Thymus (tissue), 11 donors: Measurements from ENCODE around the gene CAV2. TPM values are rescaled to one million over a fixed set of nuclear protein-coding genes. Genes with fewer than 3 reads are reported as not detected.

Source experiments
- DNase-seq, 9 donors: peaks; one replicate each; pipeline ENCODE4 v3.0.0-alpha.2; 2013; ENCODE audit warnings: low spot score in 9 of 9, low read depth in 6 of 9, missing footprints in 1 of 9
- H3K27ac ChIP-seq, 2 donors: one replicate each; pipeline ENCODE4 v1.5.1; 2013; ENCODE audit warnings: control low read depth in 1 of 2, low read depth in 1 of 2, low read length in 1 of 2, mild to moderate bottlenecking in 1 of 2, moderate library complexity in 1 of 2
- H3K27me3 ChIP-seq, 2 donors: one replicate each; pipeline ENCODE4 v1.5.1; 2013; ENCODE audit warnings: low read length in 1 of 2; ENCODE audit not compliant: control insufficient read depth in 2 of 2, insufficient read depth in 1 of 2
- H3K36me3 ChIP-seq, 2 donors: one replicate each; pipeline ENCODE4 v1.5.1; 2013; ENCODE audit warnings: low read length in 1 of 2, mild to moderate bottlenecking in 1 of 2, moderate library complexity in 1 of 2; ENCODE audit not compliant: control insufficient read depth in 2 of 2, insufficient read depth in 2 of 2
- H3K4me1 ChIP-seq, 2 donors: one replicate each; pipeline ENCODE4 v1.5.1; 2013; ENCODE audit warnings: low read length in 2 of 2; ENCODE audit not compliant: control insufficient read depth in 2 of 2, insufficient read depth in 2 of 2
- H3K4me3 ChIP-seq, 2 donors: one replicate each; pipeline ENCODE4 v1.5.1; 2013; ENCODE audit warnings: low read length in 2 of 2, control low read depth in 1 of 2, mild to moderate bottlenecking in 1 of 2
- H3K9me3 ChIP-seq, 2 donors: one replicate each; pipeline ENCODE4 v1.5.1; 2013; ENCODE audit warnings: low read length in 1 of 2, mild to moderate bottlenecking in 1 of 2; ENCODE audit not compliant: control insufficient read depth in 2 of 2, insufficient read depth in 1 of 2
- WGBS: extraction: QIAGEN DNeasy Blood & Tissue Kit; methylation state at CpG from one replicate; pipeline ENCODE4 v1.1.7; 2013; 5-methylcytosine and 5-hydroxymethylcytosine counted together
- polyA plus RNA-seq: library from polyadenylated mRNA; stranded (reverse); fragments of 200-250 nt; gene quantifications from one replicate; pipeline ENCODE4 v1.2.3, GENCODE V29; 2013
- total RNA-seq: library from RNA; stranded (reverse); fragments of 120-200 nt; gene quantifications from one replicate; pipeline ENCODE4 v1.2.4, GENCODE V29; 2013
- donor health status: healthy.

Gene CAV2
- total and polyA plus RNA-seq, 2 donors: 6.0 to 29.7 TPM

- Histone ChIP-seq H3K9me3 (peaks cover 0 to 4% of the 10 kb centered on the region in 2 donors), H3K4me3 (peak overlapping the region; percentile 40 to 43), H3K4me1 (peaks cover 3 to 28% of the 10 kb centered on the region in 2 donors), H3K27ac (peak overlapping the region in 1 of 2 donors; percentile 77), H3K27me3 (peaks cover 41 to 60% of the 10 kb centered on the region in 2 donors), H3K36me3 (no peaks in the 10 kb centered on the region)
- DNase-seq: peak in 1 of 9 donors; percentile 21
- WGBS: 2% methylated on average over 36 of the region's 36 CpGs
Observed at GRCh38 chr7:116525298-116525912, 25.9 kb downstream of the CAV2 start.

DNA sequence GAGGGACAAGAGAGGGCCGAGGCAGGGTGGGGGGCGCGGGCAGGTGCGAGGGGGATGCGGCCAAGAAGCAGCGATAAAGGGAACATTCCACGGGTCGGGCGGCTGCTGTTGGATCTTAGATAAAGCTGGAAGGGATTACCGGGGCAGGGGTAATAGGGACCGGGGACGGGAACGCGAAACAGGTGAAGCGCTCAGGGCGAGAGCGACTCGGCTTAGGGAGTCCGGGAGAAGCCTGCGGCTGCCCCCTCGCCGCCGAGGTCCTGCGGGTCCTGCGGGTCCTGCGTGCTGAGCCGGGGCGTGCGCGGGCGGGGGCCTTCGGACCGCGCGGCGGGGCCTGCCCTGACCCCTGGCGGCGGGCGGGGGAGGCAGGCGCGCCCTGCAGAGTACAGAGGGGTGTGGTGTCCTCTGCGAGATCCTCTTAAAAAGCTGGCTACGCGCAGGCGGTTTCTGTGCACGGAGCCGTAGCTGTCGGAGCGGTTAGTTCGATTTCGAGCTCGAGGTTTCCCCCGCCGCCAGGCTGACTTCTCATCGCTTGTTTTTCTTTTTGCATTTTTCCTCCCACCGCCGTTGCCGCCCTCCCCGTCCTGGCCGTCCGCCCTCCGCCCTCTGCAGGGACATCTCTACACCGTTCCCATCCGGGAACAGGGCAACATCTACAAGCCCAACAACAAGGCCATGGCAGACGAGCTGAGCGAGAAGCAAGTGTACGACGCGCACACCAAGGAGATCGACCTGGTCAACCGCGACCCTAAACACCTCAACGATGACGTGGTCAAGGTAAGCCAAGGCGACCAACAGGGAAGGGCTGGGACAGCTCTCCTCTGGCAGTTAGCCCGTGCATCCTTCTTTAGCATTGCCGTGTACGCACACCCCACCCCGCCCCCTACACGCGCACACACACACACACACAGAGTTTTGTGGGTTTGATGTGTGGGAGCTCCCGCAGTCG is 26.6 kb downstream of the CAV2 start:
- WGBS: under 1% methylated on average over 83 of the region's 83 CpGs
- DNase-seq: peak in 6 of 9 donors; percentile 24 to 69 (median 38)
- Histone ChIP-seq H3K4me1 (peaks cover 3 to 28% of the 10 kb centered on the region in 2 donors), H3K9me3 (peaks cover 0 to 4% of the 10 kb centered on the region in 2 donors), H3K36me3 (no peaks in the 10 kb centered on the region), H3K27ac (peak overlapping the region in 1 of 2 donors; percentile 64), H3K4me3 (peak overlapping the region; percentile 40 to 43), H3K27me3 (peaks cover 39 to 60% of the 10 kb centered on the region in 2 donors)

GRCh38 chr7:116526897-116527296 is 27.4 kb downstream of the CAV2 start:
- WGBS: 52% methylated on average over 5 of the region's 5 CpGs
- H3K4me3 ChIP-seq: no peak overlapping the region
- peaks cover 0 to 4% of the 10 kb centered on the region in 2 donors for H3K9me3 ChIP-seq
- no peak overlapping the region for H3K27ac ChIP-seq
- peaks cover 37 to 55% of the 10 kb centered on the region in 2 donors for H3K27me3 ChIP-seq
- peaks cover 3 to 28% of the 10 kb centered on the region in 2 donors for H3K4me1 ChIP-seq
- DNase-seq: no peak
- no peaks in the 10 kb centered on the region for H3K36me3 ChIP-seq

GRCh38 chr7:116527521-116527920 is 28.0 kb downstream of the CAV2 start:
- no peak overlapping the region for H3K4me3 ChIP-seq
- no peak for DNase-seq
- H3K4me1 ChIP-seq: peaks cover 3 to 28% of the 10 kb centered on the region in 2 donors
- H3K27ac ChIP-seq: no peak overlapping the region
- H3K36me3 ChIP-seq: no peaks in the 10 kb centered on the region
- peaks cover 0 to 4% of the 10 kb centered on the region in 2 donors for H3K9me3 ChIP-seq
- 80% methylated on average over 3 of the region's 3 CpGs for whole genome bisulfite sequencing
- H3K27me3 ChIP-seq: peaks cover 32 to 49% of the 10 kb centered on the region in 2 donors

DNA sequence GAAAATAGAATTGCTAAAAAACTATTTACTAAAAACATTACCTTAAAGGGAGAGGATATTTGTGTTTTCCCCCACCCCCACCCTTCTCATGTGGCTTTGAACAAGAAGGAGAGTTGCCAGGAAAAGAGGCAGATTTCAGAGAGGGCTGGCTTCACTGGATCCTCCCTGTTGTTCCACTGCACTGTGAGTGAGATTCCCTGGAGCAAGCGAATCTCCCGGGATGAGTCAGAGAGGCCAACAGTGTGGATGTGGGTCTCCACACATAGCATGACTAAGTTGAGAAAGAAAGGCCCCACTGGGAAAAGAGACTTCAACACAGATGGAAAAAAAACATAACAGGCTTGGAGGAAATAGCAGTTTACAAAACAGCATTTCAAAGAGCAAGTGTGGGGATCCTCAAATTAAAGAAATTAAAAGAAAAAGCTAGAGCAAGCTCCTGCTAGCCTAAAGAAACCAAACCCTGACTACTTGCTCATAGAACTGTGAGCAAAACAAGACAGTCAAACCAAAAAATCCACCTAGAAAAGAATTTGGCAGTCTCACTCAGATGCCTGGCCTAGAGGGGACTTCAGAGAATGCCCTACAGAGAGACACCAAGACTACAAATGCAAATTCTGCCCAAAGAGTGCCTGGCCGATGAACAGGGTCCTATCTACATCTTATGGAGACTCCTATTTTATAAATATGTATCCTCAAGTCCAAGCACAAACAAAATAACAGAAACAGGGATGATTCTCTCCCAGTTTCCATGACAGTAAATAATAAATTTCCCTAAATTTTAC is 28.7 kb downstream of the CAV2 start:
- Histone ChIP-seq H3K4me1 (peaks cover 3 to 28% of the 10 kb centered on the region in 2 donors), H3K27ac (no peak overlapping the region), H3K27me3 (peaks cover 30 to 43% of the 10 kb centered on the region in 2 donors), H3K36me3 (no peaks in the 10 kb centered on the region), H3K9me3 (peaks cover 0 to 4% of the 10 kb centered on the region in 2 donors), H3K4me3 (no peak overlapping the region)
- WGBS: 93% methylated on average over 3 of the region's 3 CpGs
- no peak for DNase-seq

- H3K27me3 ChIP-seq: peaks cover 21 to 33% of the 10 kb centered on the region in 2 donors
- peaks cover 3 to 28% of the 10 kb centered on the region in 2 donors for H3K4me1 ChIP-seq
- peaks cover 0 to 4% of the 10 kb centered on the region in 2 donors for H3K9me3 ChIP-seq
- no peaks in the 10 kb centered on the region for H3K36me3 ChIP-seq
- WGBS: 82% methylated on average over 1 of the region's 1 CpG
- no peak overlapping the region for H3K4me3 ChIP-seq
- DNase-seq: no peak
- no peak overlapping the region for H3K27ac ChIP-seq
Observed at GRCh38 chr7:116529250-116529649, 29.7 kb downstream of the CAV2 start.

DNA sequence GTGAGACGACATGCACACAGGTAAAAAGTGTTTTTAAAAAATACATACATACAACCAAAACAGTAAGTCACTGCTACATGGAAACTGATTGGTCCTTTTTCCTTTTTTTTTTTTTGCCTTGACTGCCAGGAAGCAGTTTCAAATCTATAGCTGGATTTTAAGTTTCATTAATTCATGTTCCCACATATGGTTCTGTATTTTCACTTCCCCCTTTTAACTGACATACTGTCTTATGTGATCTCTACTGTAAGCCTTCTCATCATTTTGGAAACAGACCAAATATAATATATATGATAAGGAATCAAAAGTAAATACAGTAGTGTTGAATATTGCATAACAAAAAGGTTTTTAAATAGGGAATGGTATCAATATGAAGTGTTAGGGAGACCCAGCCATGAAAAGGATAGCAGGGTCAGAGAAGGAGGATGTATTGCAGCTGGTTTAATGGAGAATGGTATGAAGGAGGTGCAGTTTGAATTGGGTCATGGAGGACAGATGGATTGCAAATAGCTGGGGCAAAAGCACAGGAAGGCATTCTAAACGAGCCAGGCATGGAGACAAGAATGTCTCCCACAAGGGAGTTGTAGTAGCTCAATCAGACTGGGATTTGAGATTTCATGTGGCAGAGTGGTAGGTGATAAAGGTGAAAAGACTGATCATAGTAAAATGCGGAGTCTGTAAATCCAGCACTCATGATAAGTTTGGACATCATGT is 30.7 kb downstream of the CAV2 start:
- peaks cover 0 to 3% of the 10 kb centered on the region in 2 donors for H3K9me3 ChIP-seq
- peaks cover 12 to 23% of the 10 kb centered on the region in 2 donors for H3K27me3 ChIP-seq
- no peak overlapping the region for H3K4me3 ChIP-seq
- no peak overlapping the region for H3K27ac ChIP-seq
- 92% methylated on average over 3 of the region's 3 CpGs for WGBS
- no peak for DNase-seq
- H3K36me3 ChIP-seq: no peaks in the 10 kb centered on the region
- peaks cover 3 to 19% of the 10 kb centered on the region in 2 donors for H3K4me1 ChIP-seq

- Histone ChIP-seq H3K27me3 (peaks cover 0 to 4% of the 10 kb centered on the region in 2 donors), H3K4me1 (peaks cover 0 to 3% of the 10 kb centered on the region in 2 donors), H3K36me3 (no peaks in the 10 kb centered on the region), H3K27ac (no peak overlapping the region), H3K4me3 (no peak overlapping the region), H3K9me3 (no peaks in the 10 kb centered on the region)
- DNase-seq: no peak
- 96% methylated on average over 3 of the region's 3 CpGs for WGBS
Observed at GRCh38 chr7:116532102-116532688, 32.7 kb downstream of the CAV2 start.
